Mesenchymal stem cell (in vitro differentiated cells and primary cell): Measurements from ENCODE around the gene LRIG1.

ENCODE experiments used
- DNase-seq: peaks from one replicate; pipeline ENCODE4 v3.0.0-alpha.2; 2013
- H2AFZ ChIP-seq: one replicate; pipeline ENCODE4 v1.6.1; 2013; ENCODE audit warnings: low read depth, mild to moderate bottlenecking, control low read depth, inconsistent platforms, low read length, moderate library complexity
- H2AK5ac ChIP-seq: 2 replicates; pipeline ENCODE4 v1.6.1; 2013; ENCODE audit warnings: low read length, moderate library complexity, mild to moderate bottlenecking, inconsistent platforms; ENCODE audit not compliant: severe bottlenecking
- H2BK120ac ChIP-seq: one replicate; pipeline ENCODE4 v1.6.1; 2013; ENCODE audit warnings: low read depth, mild to moderate bottlenecking, inconsistent platforms, low read length, moderate library complexity
- H2BK12ac ChIP-seq, 2 experiments: one replicate each; pipeline ENCODE4 v1.6.1; 2013; ENCODE audit warnings: inconsistent platforms in 2 of 2, low read length in 2 of 2, mild to moderate bottlenecking in 2 of 2, moderate library complexity in 2 of 2, control low read depth in 1 of 2
- H2BK15ac ChIP-seq: one replicate; pipeline ENCODE4 v1.6.1; 2013; ENCODE audit warnings: mild to moderate bottlenecking, low read depth, inconsistent platforms; ENCODE audit not compliant: poor library complexity, severe bottlenecking
- H2BK5ac ChIP-seq: 2 replicates; pipeline ENCODE4 v1.6.1; 2013; ENCODE audit warnings: low read depth, mild to moderate bottlenecking, low read length, control low read depth, inconsistent platforms; ENCODE audit not compliant: poor library complexity, severe bottlenecking
- H3K14ac ChIP-seq, 2 experiments: one replicate each; pipeline ENCODE4 v1.6.1; 2013; ENCODE audit warnings: inconsistent platforms in 2 of 2, low read length in 2 of 2, control low read depth in 1 of 2, mild to moderate bottlenecking in 1 of 2, moderate library complexity in 1 of 2
- H3K18ac ChIP-seq, 2 experiments: one replicate each; pipeline ENCODE4 v1.6.1; 2013; ENCODE audit warnings: inconsistent platforms in 2 of 2, low read length in 2 of 2, control low read depth in 1 of 2, low read depth in 1 of 2, mild to moderate bottlenecking in 1 of 2
- H3K23ac ChIP-seq, 2 experiments: one replicate each; pipeline ENCODE4 v1.6.1; 2013; ENCODE audit warnings: inconsistent platforms in 2 of 2, low read length in 2 of 2, mild to moderate bottlenecking in 2 of 2, moderate library complexity in 2 of 2, control low read depth in 1 of 2
- H3K27ac ChIP-seq: 2 replicates; pipeline ENCODE4 v1.5.1; 2013; ENCODE audit warnings: mild to moderate bottlenecking, moderate library complexity, low read length, control low read depth, inconsistent platforms; ENCODE audit not compliant: poor library complexity, severe bottlenecking
- H3K27me3 ChIP-seq, 2 experiments: 2 replicates each; pipeline versions ENCODE4 v1.6.1 to v1.7.0; 2013; ENCODE audit warnings: low read length in 2 of 2, mild to moderate bottlenecking in 2 of 2, moderate library complexity in 2 of 2, control low read depth in 1 of 2, inconsistent platforms in 1 of 2; ENCODE audit not compliant: control insufficient read depth in 1 of 2, insufficient read depth in 1 of 2
- H3K36me3 ChIP-seq, 2 experiments: 2 replicates each; pipeline versions ENCODE4 v1.6.1 to v1.7.0; 2013; ENCODE audit warnings: low read length in 2 of 2, control low read depth in 1 of 2, inconsistent platforms in 1 of 2, low read depth in 1 of 2, mild to moderate bottlenecking in 1 of 2; ENCODE audit not compliant: insufficient read depth in 2 of 2, control insufficient read depth in 1 of 2
- H3K4ac ChIP-seq, 2 experiments: one replicate each; pipeline ENCODE4 v1.6.1; 2013; ENCODE audit warnings: inconsistent platforms in 2 of 2, low read length in 2 of 2, mild to moderate bottlenecking in 2 of 2, moderate library complexity in 2 of 2, control low read depth in 1 of 2, low read depth in 1 of 2
- H3K4me1 ChIP-seq: 2 replicates; pipeline ENCODE4 v1.6.1; 2013; ENCODE audit warnings: low read depth, low read length, control low read depth; ENCODE audit not compliant: control insufficient read depth, insufficient read depth
- H3K4me2 ChIP-seq: 2 replicates; pipeline ENCODE4 v1.6.1; 2013; ENCODE audit warnings: low read length, mild to moderate bottlenecking, inconsistent platforms; ENCODE audit not compliant: poor library complexity, severe bottlenecking
- H3K4me3 ChIP-seq, 2 experiments: 2 replicates each; pipeline versions ENCODE4 v1.5.1 to v1.7.0; 2013; ENCODE audit warnings: low read length in 2 of 2, mild to moderate bottlenecking in 2 of 2, control low read depth in 1 of 2, low read depth in 1 of 2; ENCODE audit not compliant: insufficient read depth in 1 of 2
- H3K79me1 ChIP-seq: replicated peaks from 2 replicates; pipeline ENCODE4 v1.6.1; 2013; ENCODE audit warnings: mild to moderate bottlenecking, control low read depth, low read length, inconsistent platforms; ENCODE audit not compliant: poor library complexity, severe bottlenecking
- H3K9ac ChIP-seq: 2 replicates; pipeline ENCODE4 v1.7.0; 2013; ENCODE audit warnings: mild to moderate bottlenecking, low read length, moderate library complexity
- H3K9me3 ChIP-seq: 2 replicates; pipeline ENCODE4 v1.7.0; 2013; ENCODE audit warnings: mild to moderate bottlenecking, low read length; ENCODE audit not compliant: control insufficient read depth
- H4K8ac ChIP-seq: one replicate; pipeline ENCODE4 v1.6.1; 2013; ENCODE audit warnings: inconsistent platforms, mild to moderate bottlenecking, low read length, moderate library complexity
- H4K91ac ChIP-seq: one replicate; pipeline ENCODE4 v1.6.1; 2013; ENCODE audit warnings: mild to moderate bottlenecking, low read length, inconsistent platforms
- WGBS: methylation state at CpG from one replicate; pipeline ENCODE4 v1.1.7; 2013; ENCODE audit warnings: mixed read lengths; 5-methylcytosine and 5-hydroxymethylcytosine counted together

Gene LRIG1

GRCh38 chr3:66463730-66464511, 36.9 kb downstream of the LRIG1 start:
- H3K4me1 ChIP-seq, result peaks cover 11% of the 10 kb centered on the region
- no peak overlapping the region for H3K9ac ChIP-seq
- no peak overlapping the region for H2BK120ac ChIP-seq
- WGBS, result 72% methylated on average over 6 of the region's 9 CpGs
- H3K79me1 ChIP-seq, result peaks cover 26% of the 10 kb centered on the region
- no peak overlapping the region for H3K14ac ChIP-seq
- no peak overlapping the region for H3K23ac ChIP-seq
- no peak overlapping the region for H2AK5ac ChIP-seq
- no peak overlapping the region for H2AFZ ChIP-seq
- H4K8ac ChIP-seq, result no peak overlapping the region
- H2BK15ac ChIP-seq, result no peak overlapping the region
- H3K4me3 ChIP-seq, result no peak overlapping the region
- no peak overlapping the region for H3K27ac ChIP-seq
- no peak overlapping the region for H4K91ac ChIP-seq
- no peak overlapping the region for H3K4ac ChIP-seq
- no peak overlapping the region for H2BK12ac ChIP-seq
- H3K27me3 ChIP-seq, result no peaks in the 10 kb centered on the region
- H3K18ac ChIP-seq, result peak overlapping the region in 1 of 2 experiments; percentile 85
- no peak overlapping the region for H3K4me2 ChIP-seq
- H3K9me3 ChIP-seq, result no peaks in the 10 kb centered on the region
- no peak for DNase-seq
- peaks cover 10 to 19% of the 10 kb centered on the region in 2 experiments for H3K36me3 ChIP-seq
- no peak overlapping the region for H2BK5ac ChIP-seq

GRCh38 chr3:66463054-66463631, 37.7 kb downstream of the LRIG1 start:
- no peaks in the 10 kb centered on the region for H3K9me3 ChIP-seq
- peak; percentile 44 for DNase-seq
- peaks cover 25% of the 10 kb centered on the region for H3K79me1 ChIP-seq
- 80% methylated on average over 7 of the region's 7 CpGs for WGBS
- no peak overlapping the region for H4K91ac ChIP-seq
- H3K23ac ChIP-seq, result no peak overlapping the region
- H2AFZ ChIP-seq, result no peak overlapping the region
- H3K27me3 ChIP-seq, result no peaks in the 10 kb centered on the region
- H3K18ac ChIP-seq, result no peak overlapping the region
- H2BK5ac ChIP-seq, result no peak overlapping the region
- no peak overlapping the region for H3K14ac ChIP-seq
- no peak overlapping the region for H2BK12ac ChIP-seq
- H3K4me3 ChIP-seq, result no peak overlapping the region
- H4K8ac ChIP-seq, result no peak overlapping the region
- no peak overlapping the region for H3K27ac ChIP-seq
- H2BK15ac ChIP-seq, result no peak overlapping the region
- H3K9ac ChIP-seq, result no peak overlapping the region
- no peak overlapping the region for H3K4ac ChIP-seq
- no peak overlapping the region for H2BK120ac ChIP-seq
- no peak overlapping the region for H2AK5ac ChIP-seq
- H3K4me2 ChIP-seq, result no peak overlapping the region
- H3K36me3 ChIP-seq, result peaks cover 10 to 21% of the 10 kb centered on the region in 2 experiments
- peaks cover 9% of the 10 kb centered on the region for H3K4me1 ChIP-seq

- no peak overlapping the region for H2BK120ac ChIP-seq
- no peak overlapping the region for H3K4me2 ChIP-seq
- no peak overlapping the region for H2BK5ac ChIP-seq
- H3K18ac ChIP-seq, result no peak overlapping the region
- H3K9me3 ChIP-seq, result no peaks in the 10 kb centered on the region
- H2BK15ac ChIP-seq, result no peak overlapping the region
- no peak for DNase-seq
- H3K4me3 ChIP-seq, result no peak overlapping the region
- H2AK5ac ChIP-seq, result no peak overlapping the region
- no peaks in the 10 kb centered on the region for H3K27me3 ChIP-seq
- H3K36me3 ChIP-seq, result peaks cover 19 to 36% of the 10 kb centered on the region in 2 experiments
- H4K91ac ChIP-seq, result no peak overlapping the region
- H2BK12ac ChIP-seq, result no peak overlapping the region
- H3K14ac ChIP-seq, result no peak overlapping the region
- no peak overlapping the region for H3K23ac ChIP-seq
- 92% methylated on average over 3 of the region's 4 CpGs for WGBS
- peaks cover 39% of the 10 kb centered on the region for H3K79me1 ChIP-seq
- H3K4ac ChIP-seq, result no peak overlapping the region
- no peak overlapping the region for H4K8ac ChIP-seq
- peaks cover 6% of the 10 kb centered on the region for H3K4me1 ChIP-seq
- H3K27ac ChIP-seq, result no peak overlapping the region
- H2AFZ ChIP-seq, result no peak overlapping the region
- no peak overlapping the region for H3K9ac ChIP-seq
These were observed 43.6 kb downstream of the LRIG1 start for GRCh38 chr3:66457252-66457651.

GRCh38 chr3:66456711-66457173, 44.1 kb downstream of the LRIG1 start:
- no peak overlapping the region for H3K4ac ChIP-seq
- no peak overlapping the region for H2AFZ ChIP-seq
- H3K4me1 ChIP-seq, result peaks cover 6% of the 10 kb centered on the region
- H3K79me1 ChIP-seq, result peaks cover 37% of the 10 kb centered on the region
- no peaks in the 10 kb centered on the region for H3K27me3 ChIP-seq
- H2AK5ac ChIP-seq, result no peak overlapping the region
- no peak overlapping the region for H3K4me3 ChIP-seq
- no peak for DNase-seq
- H4K8ac ChIP-seq, result no peak overlapping the region
- H3K36me3 ChIP-seq, result peaks cover 19 to 33% of the 10 kb centered on the region in 2 experiments
- H2BK12ac ChIP-seq, result peak overlapping the region in 1 of 2 experiments; percentile 1
- H3K27ac ChIP-seq, result no peak overlapping the region
- H2BK15ac ChIP-seq, result no peak overlapping the region
- H2BK120ac ChIP-seq, result no peak overlapping the region
- no peak overlapping the region for H3K18ac ChIP-seq
- no peak overlapping the region for H2BK5ac ChIP-seq
- H3K9me3 ChIP-seq, result no peaks in the 10 kb centered on the region
- no peak overlapping the region for H3K4me2 ChIP-seq
- H3K23ac ChIP-seq, result no peak overlapping the region
- no peak overlapping the region for H4K91ac ChIP-seq
- no peak overlapping the region for H3K9ac ChIP-seq
- 94% methylated on average over 10 of the region's 10 CpGs for WGBS
- H3K14ac ChIP-seq, result no peak overlapping the region
